Keratinocyte (primary cell): ENCODE results near the gene STOX2. TPM values are rescaled to one million over a fixed set of nuclear protein-coding genes. Genes with fewer than 3 reads are reported as not detected.

Experiments
- DNase-seq: peaks from one replicate; pipeline ENCODE4 v3.0.0-alpha.2; 2011; ENCODE audit warnings: low read depth, missing footprints, low spot score
- FAIRE-seq: peaks from 2 replicates; lab custom pipeline; 2011; peaks lifted over from hg19 to GRCh38; lab: Jason Lieb, UNC
- H2AFZ ChIP-seq: 2 replicates; pipeline ENCODE4 v1.6.0; 2012; ENCODE audit warnings: low read length, control low read depth, inconsistent platforms; ENCODE audit not compliant: control insufficient read depth
- H3K27ac ChIP-seq: 2 replicates; pipeline ENCODE4 v1.5.1; 2011; ENCODE audit warnings: low read length; ENCODE audit not compliant: control insufficient read depth, insufficient read depth
- H3K27me3 ChIP-seq: 3 replicates; pipeline ENCODE4 v1.6.0; 2011; ENCODE audit warnings: low read length; ENCODE audit not compliant: control insufficient read depth, insufficient read depth; ENCODE audit errors: extremely low read depth
- H3K36me3 ChIP-seq, 2 experiments: 2 replicates in 1 of 2; 3 replicates in 1 of 2; pipeline ENCODE4 v1.5.1; 2011; ENCODE audit warnings: low read length in 2 of 2, mild to moderate bottlenecking in 1 of 2; ENCODE audit not compliant: control insufficient read depth in 2 of 2, insufficient read depth in 2 of 2; ENCODE audit errors: extremely low read depth in 1 of 2
- H3K4me1 ChIP-seq: 3 replicates; pipeline ENCODE4 v1.5.1; 2011; ENCODE audit warnings: low read length; ENCODE audit not compliant: control insufficient read depth, insufficient read depth; ENCODE audit errors: extremely low read depth
- H3K4me2 ChIP-seq: 3 replicates; pipeline ENCODE4 v1.6.0; 2011; ENCODE audit warnings: low read depth, low read length; ENCODE audit not compliant: control insufficient read depth, insufficient read depth; ENCODE audit errors: extremely low read depth
- H3K4me3 ChIP-seq, 3 experiments: fragments of 200-600 bp in 1 of 3; sonication (generic) in 1 of 3; 2 replicates in 2 of 3; 3 replicates in 1 of 3; pipeline ENCODE4 v1.5.1; 2011 to 2016; ENCODE audit warnings: low read length in 3 of 3, mild to moderate bottlenecking in 3 of 3, control low read depth in 2 of 3, inconsistent platforms in 1 of 3, low read depth in 1 of 3, mixed read lengths in 1 of 3, mixed run types in 1 of 3, moderate library complexity in 1 of 3; ENCODE audit not compliant: control insufficient read depth in 2 of 3, insufficient read depth in 2 of 3; ENCODE audit errors: extremely low read depth in 1 of 3
- H3K79me2 ChIP-seq: 2 replicates; pipeline ENCODE4 v1.6.0; 2012; ENCODE audit warnings: low read length; ENCODE audit not compliant: control insufficient read depth, insufficient read depth
- H3K9ac ChIP-seq: 3 replicates; pipeline ENCODE4 v1.6.0; 2011; ENCODE audit warnings: low read length; ENCODE audit not compliant: control insufficient read depth, insufficient read depth; ENCODE audit errors: extremely low read depth
- H3K9me1 ChIP-seq: 3 replicates; pipeline ENCODE4 v1.6.0; 2011; ENCODE audit warnings: low read length; ENCODE audit not compliant: control insufficient read depth, insufficient read depth; ENCODE audit errors: extremely low read depth
- H3K9me3 ChIP-seq: 2 replicates; pipeline ENCODE4 v1.5.1; 2012; ENCODE audit warnings: low read depth, low read length; ENCODE audit not compliant: control insufficient read depth
- H4K20me1 ChIP-seq: 3 replicates; pipeline ENCODE4 v1.6.0; 2011; ENCODE audit warnings: low read length; ENCODE audit not compliant: control insufficient read depth, insufficient read depth; ENCODE audit errors: extremely low read depth
- CTCF ChIP-seq, 3 experiments: IDR thresholded peaks in 1 of 3; conservative IDR thresholded peaks in 1 of 3; optimal IDR thresholded peaks in 1 of 3; 2 replicates in 2 of 3; 3 replicates in 1 of 3; pipeline versions ENCODE3 to v1.5.1; 2011; ENCODE audit warnings: low read length in 3 of 3, mild to moderate bottlenecking in 3 of 3, moderate library complexity in 2 of 3, control low read depth in 1 of 3, inconsistent platforms in 1 of 3; ENCODE audit not compliant: insufficient read depth in 2 of 3; ENCODE audit errors: extremely low read depth in 1 of 3
- EZH2 ChIP-seq: IDR thresholded peaks from one replicate; pipeline ENCODE4 v1.6.1; 2012; ENCODE audit warnings: inconsistent platforms, mild to moderate bottlenecking, low read length, moderate library complexity
- dilution Hi-C: fragments of 300-500 bp; cut with MboI; formaldehyde crosslinking; loops from one replicate; pipeline ENCODE4 v1.7.0; 2020; ENCODE audit warnings: low sequenced_read_pairs; ENCODE audit not compliant: extremely low pct_ligation_motif_present
- polyA plus RNA-seq, 5 experiments: library from polyadenylated mRNA; depleted of rRNA in 3 of 5; stranded (reverse) in 3 of 5; stranded (forward) in 1 of 5; unstranded in 1 of 5; fragments of >200 nt; gene quantifications; 1 replicate in 1 of 5; 2 replicates in 3 of 5; 3 replicates in 1 of 5; pipeline versions ENCODE4 v1.2.1 to v1.2.3, GENCODE V29; 2011 to 2012; ENCODE audit warnings: missing spikeins in 2 of 5, low read depth in 1 of 5, low replicate concordance in 1 of 5

STOX2 gene
- polyA plus RNA-seq, 1 donor (not counting 4 experiments of a cell fraction or from before 2014, with no cell fraction given) = 1.6 TPM

- Histone ChIP-seq H3K27me3 (no peaks in the 10 kb centered on the region), H3K4me2 (no peak overlapping the region), H3K36me3 (no peaks in the 10 kb centered on the region), H3K4me3 (no peak overlapping the region), H3K27ac (no peak overlapping the region), H4K20me1 (no peaks in the 10 kb centered on the region), H3K9me3 (no peaks in the 10 kb centered on the region), H3K79me2 (no peaks in the 10 kb centered on the region), H3K4me1 (no peaks in the 10 kb centered on the region), H3K9ac (no peak overlapping the region), H3K9me1 (no peaks in the 10 kb centered on the region), H2AFZ (no peak overlapping the region)
- dilution Hi-C loops = no loop called here
- no peak for TF ChIP-seq CTCF (optimal IDR thresholded peaks at IDR 0.05 in 1 of 3, IDR thresholded peaks at IDR 0.05 in 1 of 3, conservative IDR thresholded peaks at IDR 0.05 in 1 of 3; ENCODE audit: extremely low read depth in 1 of 3, insufficient read depth in 2 of 3, low read length in 3 of 3)
- no peak for TF ChIP-seq EZH2
- DNase-seq (no peak), FAIRE-seq (no peak)
Observed at GRCh38 chr4:183934761-183935160, 29.7 kb downstream of the STOX2 start.

DNA sequence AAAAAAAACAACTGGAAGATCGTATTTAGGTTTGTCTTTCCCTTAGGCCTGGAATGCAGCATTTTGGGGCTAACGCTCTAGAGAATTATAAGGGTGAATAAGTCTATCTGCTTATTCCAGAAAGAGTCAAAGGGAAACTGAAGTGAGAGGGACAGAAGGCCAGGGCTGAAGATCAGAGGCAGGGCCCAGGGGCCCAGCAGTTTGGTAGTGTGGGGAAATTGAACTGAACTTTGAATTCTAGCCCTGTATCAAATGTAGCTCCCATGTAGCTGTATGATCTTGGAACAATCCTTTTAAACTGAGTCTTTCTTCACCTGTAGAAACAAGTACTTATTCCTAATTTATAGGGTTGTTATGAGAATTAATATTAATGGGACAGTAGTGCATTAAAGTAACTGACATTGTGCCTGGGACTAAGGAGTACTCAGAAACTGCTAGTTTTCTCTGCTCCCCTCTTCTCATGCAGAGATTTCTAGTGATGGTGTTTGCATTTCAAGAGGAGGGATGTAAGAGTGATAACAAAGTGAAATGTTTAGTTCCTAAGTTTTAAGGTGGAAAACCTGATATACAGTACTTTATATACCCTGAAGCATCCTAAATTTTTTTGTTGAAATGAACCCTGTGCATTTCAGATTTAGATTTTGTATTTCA, 30.4 kb downstream of the STOX2 start:
- Histone ChIP-seq H3K27ac (no peak overlapping the region), H3K79me2 (no peaks in the 10 kb centered on the region), H3K36me3 (no peaks in the 10 kb centered on the region), H3K9me3 (no peaks in the 10 kb centered on the region), H3K4me2 (no peak overlapping the region), H3K9me1 (no peaks in the 10 kb centered on the region), H3K9ac (no peak overlapping the region), H3K4me3 (no peak overlapping the region), H3K4me1 (no peaks in the 10 kb centered on the region), H2AFZ (no peak overlapping the region), H3K27me3 (no peaks in the 10 kb centered on the region), H4K20me1 (no peaks in the 10 kb centered on the region)
- DNase-seq (no peak), FAIRE-seq (no peak)
- dilution Hi-C loops = no loop called here
- TF ChIP-seq CTCF (optimal IDR thresholded peaks at IDR 0.05 in 1 of 3, IDR thresholded peaks at IDR 0.05 in 1 of 3, conservative IDR thresholded peaks at IDR 0.05 in 1 of 3; ENCODE audit: extremely low read depth in 1 of 3, insufficient read depth in 2 of 3, low read length in 3 of 3) (no peak), EZH2 (no peak)
